H9 (cell line): ENCODE data around the gene ADAMTSL2. TPM values are rescaled to one million over a fixed set of nuclear protein-coding genes. Genes with fewer than 3 reads are reported as not detected.

ENCODE experiments used
- DNase-seq: peaks from one replicate; pipeline ENCODE4 v3.0.0-alpha.2; 2017
- H2AFZ ChIP-seq: one replicate; pipeline ENCODE4 v1.6.1; 2013; ENCODE audit warnings: mild to moderate bottlenecking, low read length, control low read depth, moderate library complexity
- H2AK5ac ChIP-seq: 2 replicates; pipeline ENCODE4 v1.6.1; 2013; ENCODE audit warnings: low read length, control low read depth, mixed read lengths; ENCODE audit not compliant: insufficient read length
- H2BK120ac ChIP-seq: one replicate; pipeline ENCODE4 v1.6.1; 2013; ENCODE audit warnings: low read depth, mild to moderate bottlenecking, low read length, control low read depth, inconsistent platforms; ENCODE audit not compliant: poor library complexity, severe bottlenecking
- H2BK12ac ChIP-seq: 2 replicates; pipeline ENCODE4 v1.6.1; 2013; ENCODE audit warnings: low read length, control low read depth, mixed read lengths, low read depth; ENCODE audit not compliant: insufficient read length
- H2BK15ac ChIP-seq: 2 replicates; pipeline ENCODE4 v1.6.1; 2013; ENCODE audit warnings: low read depth, low read length, control low read depth
- H2BK20ac ChIP-seq: one replicate; pipeline ENCODE4 v1.6.1; 2013; ENCODE audit warnings: low read depth, mild to moderate bottlenecking, low read length, control low read depth, inconsistent platforms; ENCODE audit not compliant: poor library complexity, severe bottlenecking
- H2BK5ac ChIP-seq: 2 replicates; pipeline ENCODE4 v1.6.1; 2013; ENCODE audit warnings: low read length, control low read depth, mixed read lengths; ENCODE audit not compliant: insufficient read length
- H3K14ac ChIP-seq: 2 replicates; pipeline ENCODE4 v1.6.1; 2013; ENCODE audit warnings: low read length, control low read depth; ENCODE audit not compliant: insufficient read depth
- H3K18ac ChIP-seq: 2 replicates; pipeline ENCODE4 v1.6.1; 2013; ENCODE audit warnings: low read depth, mild to moderate bottlenecking, mixed read lengths, low read length, control low read depth; ENCODE audit not compliant: insufficient read length
- H3K23ac ChIP-seq: 2 replicates; pipeline ENCODE4 v1.6.1; 2013; ENCODE audit warnings: low read length, control low read depth, mixed read lengths, low read depth; ENCODE audit not compliant: insufficient read length
- H3K23me2 ChIP-seq: 2 replicates; pipeline ENCODE4 v1.6.1; 2013; ENCODE audit warnings: low read depth, mild to moderate bottlenecking, mixed read lengths, low read length, control low read depth; ENCODE audit not compliant: insufficient read length, poor library complexity, severe bottlenecking
- H3K27ac ChIP-seq: 2 replicates; pipeline ENCODE4 v1.5.1; 2013; ENCODE audit warnings: low read length, control low read depth, mixed read lengths, low read depth; ENCODE audit not compliant: insufficient read length
- H3K27me3 ChIP-seq: 2 replicates; pipeline ENCODE4 v1.6.1; 2013; ENCODE audit warnings: low read length, control low read depth, inconsistent platforms; ENCODE audit not compliant: insufficient read depth
- H3K4ac ChIP-seq: 2 replicates; pipeline ENCODE4 v1.6.1; 2013; ENCODE audit warnings: low read depth, mild to moderate bottlenecking, control low read depth, inconsistent platforms, low read length, moderate library complexity
- H3K4me1 ChIP-seq: 2 replicates; pipeline ENCODE4 v1.6.1; 2013; ENCODE audit warnings: low read length, control low read depth, inconsistent platforms; ENCODE audit not compliant: insufficient read depth
- H3K4me2 ChIP-seq: 2 replicates; pipeline ENCODE4 v1.6.1; 2013; ENCODE audit warnings: low read length, control low read depth, mixed read lengths; ENCODE audit not compliant: insufficient read length, insufficient read depth
- H3K56ac ChIP-seq: 2 replicates; pipeline ENCODE4 v1.6.1; 2013; ENCODE audit warnings: low read depth, mild to moderate bottlenecking, mixed read lengths, low read length, control low read depth; ENCODE audit not compliant: insufficient read length
- H3K79me1 ChIP-seq: 2 replicates; pipeline ENCODE4 v1.6.1; 2013; ENCODE audit warnings: low read depth, mild to moderate bottlenecking, moderate library complexity, low read length, control low read depth, inconsistent platforms; ENCODE audit not compliant: insufficient read depth, poor library complexity, severe bottlenecking
- H3K79me2 ChIP-seq: 2 replicates; pipeline ENCODE4 v1.6.1; 2013; ENCODE audit warnings: low read length, control low read depth, inconsistent platforms; ENCODE audit not compliant: insufficient read depth
- H3K9ac ChIP-seq: 2 replicates; pipeline ENCODE4 v1.6.1; 2013; ENCODE audit warnings: low read length, control low read depth, mixed read lengths; ENCODE audit not compliant: insufficient read length; ENCODE audit errors: extremely low read depth
- H3K9me3 ChIP-seq: one replicate; pipeline ENCODE4 v1.6.1; 2013; ENCODE audit warnings: low read depth, low read length, inconsistent platforms; ENCODE audit not compliant: control insufficient read depth
- H3T11ph ChIP-seq: one replicate; pipeline ENCODE4 v1.6.1; 2013; ENCODE audit warnings: mild to moderate bottlenecking, low read length, control low read depth, inconsistent platforms
- H4K20me1 ChIP-seq: one replicate; pipeline ENCODE4 v1.6.1; 2013; ENCODE audit not compliant: control insufficient read depth, insufficient read length, insufficient read depth
- H4K5ac ChIP-seq: 2 replicates; pipeline ENCODE4 v1.6.1; 2013; ENCODE audit warnings: low read depth, mild to moderate bottlenecking, mixed read lengths, low read length, control low read depth; ENCODE audit not compliant: insufficient read length
- H4K8ac ChIP-seq: replicated peaks from 2 replicates; pipeline ENCODE4 v1.6.1; 2013; ENCODE audit warnings: low read length, control low read depth, mixed read lengths, low read depth; ENCODE audit not compliant: insufficient read length
- H4K91ac ChIP-seq: 2 replicates; pipeline ENCODE4 v1.6.1; 2013; ENCODE audit warnings: low read depth, mild to moderate bottlenecking, moderate library complexity, mixed read lengths, low read length, control low read depth; ENCODE audit not compliant: insufficient read length
- H3K27ac Mint-ChIP-seq, 3 experiments: 2 replicates in 2 of 3; 3 replicates in 1 of 3; pipeline ENCODE4 v1.8.0; 2020 to 2021; ENCODE audit warnings: mixed read lengths in 3 of 3, mild to moderate bottlenecking in 1 of 3, moderate library complexity in 1 of 3
- H3K27me3 Mint-ChIP-seq: 2 replicates; pipeline ENCODE4 v1.8.0; 2021; ENCODE audit warnings: low read depth, mild to moderate bottlenecking, moderate library complexity, mixed read lengths
- H3K36me3 Mint-ChIP-seq, 3 experiments: 2 replicates in 2 of 3; 3 replicates in 1 of 3; pipeline ENCODE4 v1.8.0; 2020 to 2021; ENCODE audit warnings: low read depth in 3 of 3, mixed read lengths in 3 of 3; ENCODE audit not compliant: insufficient read depth in 1 of 3
- H3K4me1 Mint-ChIP-seq, 2 experiments: 2 replicates each; pipeline ENCODE4 v1.8.0; 2020; ENCODE audit warnings: mixed read lengths in 2 of 2
- H3K4me3 Mint-ChIP-seq, 2 experiments: 2 replicates in 1 of 2; 3 replicates in 1 of 2; pipeline ENCODE4 v1.8.0; 2020 to 2021; ENCODE audit warnings: mild to moderate bottlenecking in 2 of 2, mixed read lengths in 2 of 2, moderate library complexity in 1 of 2
- H3K9me3 Mint-ChIP-seq, 2 experiments: 2 replicates in 1 of 2; 3 replicates in 1 of 2; pipeline ENCODE4 v1.8.0; 2020; ENCODE audit warnings: mild to moderate bottlenecking in 2 of 2, mixed read lengths in 2 of 2, moderate library complexity in 1 of 2
- WGBS: extraction: QIAGEN DNeasy Blood & Tissue Kit; methylation state at CpG from one replicate; pipeline ENCODE4 v1.1.7; 2013; ENCODE audit warnings: missing lambda C conversion rate, low lambda C conversion rate, mixed read lengths; ENCODE audit not compliant: insufficient read length; ENCODE audit errors: extremely low coverage; 5-methylcytosine and 5-hydroxymethylcytosine counted together
- total RNA-seq: library from RNA; stranded (reverse); gene quantifications from 2 replicates; pipeline ENCODE4 v1.2.1, GENCODE V29; 2021
- TF ChIP-seq, protein P1 (sequence below): fragments of 200-600 bp; sonication (generic); conservative IDR thresholded peaks from 3 replicates; pipeline ENCODE4 v1.8.0; 2021; ENCODE audit warnings: antibody characterized with exemption, mild to moderate bottlenecking

ADAMTSL2 gene
- total RNA-seq, 1 experiment from 2014 or later = 0.61 TPM

DNA sequence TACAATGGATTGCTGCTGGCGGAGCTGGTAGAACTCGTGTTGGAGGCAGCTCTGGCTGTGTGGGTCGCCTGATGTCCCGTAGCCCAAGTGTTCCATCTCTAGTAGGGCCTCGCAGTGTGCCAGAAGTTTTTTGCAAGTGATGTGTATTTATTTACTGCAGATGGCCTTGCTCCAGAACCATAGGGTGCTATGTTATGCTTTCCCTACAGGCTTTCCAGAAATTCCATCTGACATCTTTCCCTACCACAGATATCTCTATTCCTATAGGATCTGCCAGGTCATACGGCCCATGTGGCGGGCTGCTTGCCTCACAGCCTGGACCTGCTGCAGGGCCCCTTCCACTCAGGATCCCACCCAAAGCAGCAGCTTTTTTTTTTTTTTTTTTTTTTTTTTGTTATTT, 16.9 kb downstream of the ADAMTSL2 start:
- Histone ChIP-seq H2BK120ac (no peak overlapping the region), H4K8ac (no peak overlapping the region), H3K4ac (no peak overlapping the region), H4K5ac (no peak overlapping the region), H2BK5ac (no peak overlapping the region), H4K20me1 (no peaks in the 10 kb centered on the region), H3K27ac (no peak overlapping the region), H3K9me3 (no peaks in the 10 kb centered on the region), H3K79me2 (no peaks in the 10 kb centered on the region), H2BK15ac (no peak overlapping the region), H3K14ac (no peak overlapping the region), H2AFZ (no peak overlapping the region), H3K9ac (no peak overlapping the region), H3K23me2 (no peaks in the 10 kb centered on the region), H4K91ac (no peak overlapping the region), H3K56ac (no peak overlapping the region), H3K79me1 (no peaks in the 10 kb centered on the region), H3K4me2 (no peak overlapping the region), H2AK5ac (no peak overlapping the region), H2BK20ac (no peak overlapping the region), H3K4me1 (no peaks in the 10 kb centered on the region), H3K18ac (no peak overlapping the region), H3K23ac (no peak overlapping the region), H3T11ph (no peak overlapping the region), H2BK12ac (no peak overlapping the region), H3K27me3 (no peaks in the 10 kb centered on the region)
- peaks cover 4% of the 10 kb centered on the region for H3K27me3 Mint-ChIP-seq
- no peaks in the 10 kb centered on the region; a peak in 1 of 5 replicates for H3K9me3 Mint-ChIP-seq
- WGBS = no CpG with 5 or more reads among the region's 7 CpGs
- no peak overlapping the region for H3K27ac Mint-ChIP-seq
- peaks cover 12 to 13% of the 10 kb centered on the region in 2 experiments for H3K4me1 Mint-ChIP-seq
- no peak for DNase-seq
- TF ChIP-seq, protein P1, sequence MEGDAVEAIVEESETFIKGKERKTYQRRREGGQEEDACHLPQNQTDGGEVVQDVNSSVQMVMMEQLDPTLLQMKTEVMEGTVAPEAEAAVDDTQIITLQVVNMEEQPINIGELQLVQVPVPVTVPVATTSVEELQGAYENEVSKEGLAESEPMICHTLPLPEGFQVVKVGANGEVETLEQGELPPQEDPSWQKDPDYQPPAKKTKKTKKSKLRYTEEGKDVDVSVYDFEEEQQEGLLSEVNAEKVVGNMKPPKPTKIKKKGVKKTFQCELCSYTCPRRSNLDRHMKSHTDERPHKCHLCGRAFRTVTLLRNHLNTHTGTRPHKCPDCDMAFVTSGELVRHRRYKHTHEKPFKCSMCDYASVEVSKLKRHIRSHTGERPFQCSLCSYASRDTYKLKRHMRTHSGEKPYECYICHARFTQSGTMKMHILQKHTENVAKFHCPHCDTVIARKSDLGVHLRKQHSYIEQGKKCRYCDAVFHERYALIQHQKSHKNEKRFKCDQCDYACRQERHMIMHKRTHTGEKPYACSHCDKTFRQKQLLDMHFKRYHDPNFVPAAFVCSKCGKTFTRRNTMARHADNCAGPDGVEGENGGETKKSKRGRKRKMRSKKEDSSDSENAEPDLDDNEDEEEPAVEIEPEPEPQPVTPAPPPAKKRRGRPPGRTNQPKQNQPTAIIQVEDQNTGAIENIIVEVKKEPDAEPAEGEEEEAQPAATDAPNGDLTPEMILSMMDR = no peak
- H3K4me3 Mint-ChIP-seq = no peak overlapping the region
- H3K36me3 Mint-ChIP-seq = no peaks in the 10 kb centered on the region
